Retinal pigment epithelial cell (primary cell): ENCODE data around the gene IGDCC3.

Experiments
- DNase-seq: peaks from one replicate; pipeline ENCODE4 v3.0.0-alpha.2; 2010; ENCODE audit warnings: low read depth
- H3K4me3 ChIP-seq: 2 replicates; pipeline ENCODE4 v1.5.1; 2011; ENCODE audit warnings: mild to moderate bottlenecking, low read length, control low read depth, moderate library complexity
- TF ChIP-seq, protein P1 (sequence below): conservative IDR thresholded peaks from 2 replicates; pipeline ENCODE4 v1.5.1; 2011; ENCODE audit warnings: low read depth, low read length, control low read depth, inconsistent platforms

The IGDCC3 gene

DNA sequence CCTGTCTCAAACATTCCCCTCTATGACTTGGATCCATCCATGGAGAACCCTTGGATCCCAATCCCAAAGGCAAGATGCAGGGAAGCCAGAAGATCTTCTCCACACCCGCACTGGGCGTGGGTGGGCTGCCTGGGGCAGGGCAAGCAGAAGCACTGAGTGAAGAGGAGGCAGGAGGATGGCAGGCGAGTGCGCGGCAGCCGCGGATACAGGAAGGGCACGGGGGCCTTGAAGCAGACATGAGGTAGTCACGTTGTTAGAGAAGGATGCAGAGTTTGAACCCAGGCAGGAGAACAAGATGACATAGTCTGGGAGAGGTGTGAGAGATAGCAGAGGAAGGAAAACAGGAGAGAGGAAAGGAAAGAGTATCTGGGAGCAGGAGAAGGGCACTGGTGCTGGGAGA is 5.1 kb upstream of the IGDCC3 start:
- TF ChIP-seq, protein P1, sequence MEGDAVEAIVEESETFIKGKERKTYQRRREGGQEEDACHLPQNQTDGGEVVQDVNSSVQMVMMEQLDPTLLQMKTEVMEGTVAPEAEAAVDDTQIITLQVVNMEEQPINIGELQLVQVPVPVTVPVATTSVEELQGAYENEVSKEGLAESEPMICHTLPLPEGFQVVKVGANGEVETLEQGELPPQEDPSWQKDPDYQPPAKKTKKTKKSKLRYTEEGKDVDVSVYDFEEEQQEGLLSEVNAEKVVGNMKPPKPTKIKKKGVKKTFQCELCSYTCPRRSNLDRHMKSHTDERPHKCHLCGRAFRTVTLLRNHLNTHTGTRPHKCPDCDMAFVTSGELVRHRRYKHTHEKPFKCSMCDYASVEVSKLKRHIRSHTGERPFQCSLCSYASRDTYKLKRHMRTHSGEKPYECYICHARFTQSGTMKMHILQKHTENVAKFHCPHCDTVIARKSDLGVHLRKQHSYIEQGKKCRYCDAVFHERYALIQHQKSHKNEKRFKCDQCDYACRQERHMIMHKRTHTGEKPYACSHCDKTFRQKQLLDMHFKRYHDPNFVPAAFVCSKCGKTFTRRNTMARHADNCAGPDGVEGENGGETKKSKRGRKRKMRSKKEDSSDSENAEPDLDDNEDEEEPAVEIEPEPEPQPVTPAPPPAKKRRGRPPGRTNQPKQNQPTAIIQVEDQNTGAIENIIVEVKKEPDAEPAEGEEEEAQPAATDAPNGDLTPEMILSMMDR = no peak
- H3K4me3 ChIP-seq = no peak overlapping the region
- DNase-seq = no peak

DNA sequence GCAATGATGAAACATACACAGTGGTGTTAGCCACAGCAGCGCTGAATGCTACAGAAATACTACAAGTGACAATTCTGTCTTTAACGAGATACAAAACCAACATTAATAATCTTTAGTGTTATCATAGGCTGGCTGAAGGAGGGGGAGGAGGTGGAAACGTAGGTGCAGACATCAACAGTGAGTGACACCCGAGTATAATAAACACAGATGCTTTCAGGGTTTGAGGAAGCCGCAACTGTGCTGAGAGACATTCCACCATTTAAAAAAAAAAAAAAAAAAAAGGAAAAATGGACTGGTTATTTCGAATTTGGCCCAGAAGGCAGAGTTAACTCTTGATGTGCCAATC is 4.3 kb upstream of the IGDCC3 start:
- no peak overlapping the region for H3K4me3 ChIP-seq
- no peak for DNase-seq
- TF ChIP-seq, protein P1 = no peak

DNA sequence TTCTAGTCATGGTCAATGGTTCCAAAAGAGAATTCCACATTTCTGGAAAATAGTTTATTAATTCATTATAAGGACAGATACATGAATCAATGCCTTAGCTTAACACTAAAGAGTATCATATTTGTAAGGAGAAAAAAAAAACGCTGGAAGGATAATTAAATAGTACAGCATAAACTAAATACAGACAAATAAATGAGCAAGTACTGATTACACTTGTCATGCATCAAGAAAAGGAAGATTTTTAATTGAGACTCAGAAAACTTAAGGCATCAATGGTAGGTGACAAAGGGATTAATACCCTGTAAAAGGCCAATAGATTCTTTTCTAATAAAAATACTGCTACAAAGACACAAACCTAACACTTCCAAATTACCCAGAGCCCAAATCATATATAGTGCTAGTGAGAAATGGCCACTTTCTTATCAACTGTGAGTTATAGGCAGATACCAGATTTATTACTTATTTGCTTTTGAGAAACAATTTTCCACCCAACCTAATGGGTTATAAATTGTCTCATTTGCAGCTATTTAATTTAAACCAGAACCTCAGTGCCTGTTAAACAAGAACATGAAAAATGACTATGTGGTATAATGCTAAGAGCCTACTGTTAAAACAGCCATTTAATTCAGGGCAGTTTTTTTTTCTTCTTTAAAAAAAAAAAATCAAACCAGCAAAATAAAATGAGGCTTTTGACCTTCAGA is 3.8 kb upstream of the IGDCC3 start:
- TF ChIP-seq, protein P1 = no peak
- no peak for DNase-seq
- H3K4me3 ChIP-seq = no peak overlapping the region

DNA sequence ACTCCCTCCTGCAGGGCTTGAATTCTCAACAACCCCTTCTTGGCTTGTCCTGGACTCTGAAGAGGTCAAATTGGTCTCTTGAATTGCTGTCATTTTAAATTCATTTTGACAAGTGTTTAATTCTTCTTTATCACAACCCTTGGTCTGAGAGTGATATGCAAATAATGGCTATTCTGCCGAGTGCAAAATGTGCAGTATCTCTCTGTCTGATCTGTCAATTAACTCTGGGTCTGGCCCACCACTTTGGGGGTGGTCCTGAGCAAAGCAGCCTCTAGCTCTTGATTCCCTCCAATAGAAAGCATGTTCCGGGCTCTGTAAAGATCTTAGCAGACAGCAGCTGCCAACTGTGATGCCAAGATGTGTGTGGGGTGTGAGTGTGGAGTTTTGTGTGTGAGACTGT is 2.2 kb upstream of the IGDCC3 start:
- H3K4me3 ChIP-seq = no peak overlapping the region
- TF ChIP-seq, protein P1 = no peak
- DNase-seq = no peak

DNA sequence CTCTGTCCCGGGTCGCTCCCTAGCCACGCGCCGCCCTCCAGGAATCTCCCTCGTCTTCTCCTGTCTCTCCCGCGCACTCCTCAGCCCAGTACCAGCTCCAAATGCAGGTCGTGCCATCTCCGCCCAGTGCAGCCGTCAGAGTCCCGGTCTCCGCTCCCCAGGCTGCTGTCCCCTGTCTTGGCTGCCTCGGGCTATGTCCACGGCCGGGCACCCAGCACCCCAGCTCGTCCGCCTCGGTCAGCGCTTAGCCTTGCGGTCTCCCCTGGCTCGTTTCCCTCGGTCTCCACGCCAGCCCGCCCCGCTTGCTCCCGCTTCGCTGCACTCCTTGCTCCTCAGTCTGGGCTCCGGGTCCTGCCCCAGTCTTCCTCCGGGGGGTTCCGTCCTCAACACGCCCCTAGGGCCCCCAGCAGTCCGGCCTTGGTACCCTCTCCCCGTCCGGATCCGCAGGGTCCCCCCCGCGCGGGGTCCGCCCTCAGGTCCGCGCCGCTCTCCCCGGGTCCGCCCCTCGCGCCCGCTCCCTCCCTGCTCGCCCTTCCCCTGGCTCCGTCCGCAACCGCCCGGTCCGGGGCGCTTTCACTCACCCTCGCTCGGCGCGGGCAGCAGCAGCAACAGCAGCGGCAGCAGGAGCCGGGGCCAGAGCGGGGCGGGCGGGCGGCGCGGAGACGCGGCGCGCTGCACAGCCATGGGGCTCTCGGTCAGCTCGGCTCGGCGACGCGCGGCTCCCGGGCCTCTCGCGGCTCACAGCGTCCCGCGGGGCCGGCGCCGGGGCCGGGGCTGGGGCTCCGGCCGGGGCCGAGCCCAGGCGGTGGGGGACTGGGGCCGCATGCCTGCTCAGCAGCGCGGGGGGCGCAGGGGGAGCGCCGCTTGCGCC is 462 bp downstream of the IGDCC3 start:
- no peak for DNase-seq
- TF ChIP-seq, protein P1 = no peak
- H3K4me3 ChIP-seq = peak overlapping the region; percentile 50

DNA sequence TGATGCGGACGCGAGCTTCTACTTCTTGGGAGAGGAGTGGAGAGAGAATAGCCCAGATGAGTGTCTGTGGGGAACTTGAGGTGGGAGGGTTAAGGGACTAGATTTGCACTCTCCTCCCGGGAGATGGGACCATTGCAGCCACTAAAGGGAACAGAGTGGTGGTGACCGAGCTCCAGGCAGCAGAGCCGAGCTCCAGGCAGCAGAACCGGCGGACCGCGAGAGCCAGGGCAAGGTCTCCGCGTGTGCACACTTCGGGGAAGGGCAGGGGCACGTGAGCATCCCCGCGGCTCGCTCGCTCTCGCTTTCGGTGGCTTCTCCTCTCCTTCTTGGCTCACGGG is 1.1 kb downstream of the IGDCC3 start:
- H3K4me3 ChIP-seq = peak overlapping the region; percentile 50
- no peak for DNase-seq
- TF ChIP-seq, protein P1 = no peak
